Measurements from ENCODE around the gene GFOD1.
A peak's percentile ranks its signal among the peaks of the same experiment; 100 is the strongest.
"Not testable (repeated sequence)": the region's sequence is repeated elsewhere in the genome, so short reads cannot be mapped to it uniquely, and the experiment has no call there.

Gene GFOD1

DNA sequence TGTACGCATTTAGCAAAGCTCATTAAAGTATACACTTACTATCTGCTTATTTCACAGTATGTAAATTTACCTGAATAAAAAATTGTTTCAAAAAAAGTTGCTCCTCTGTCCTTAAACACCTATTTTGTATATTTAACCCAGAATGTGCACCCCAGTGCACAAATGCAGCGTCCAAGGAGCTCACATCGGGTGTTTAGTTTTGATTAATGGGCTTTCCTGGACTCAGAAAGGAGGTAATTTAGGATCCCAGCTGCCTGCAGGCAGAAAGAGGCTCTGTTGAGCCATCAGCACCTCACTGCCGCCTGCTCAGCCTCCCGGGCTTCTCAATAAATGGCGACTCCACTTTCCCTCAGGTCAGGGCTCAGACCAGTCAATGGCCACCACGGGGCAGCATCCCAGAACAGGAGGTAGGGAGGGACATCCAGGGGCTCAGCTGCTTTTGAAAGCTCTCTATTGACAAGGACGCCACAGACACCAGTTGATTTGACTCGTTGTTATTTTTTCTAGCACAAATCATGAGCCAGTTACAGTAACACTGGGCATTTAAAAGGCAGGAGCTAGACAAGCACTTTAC lies 88.9 kb downstream of the GFOD1 start:
- no peak for DNase-seq

DNA sequence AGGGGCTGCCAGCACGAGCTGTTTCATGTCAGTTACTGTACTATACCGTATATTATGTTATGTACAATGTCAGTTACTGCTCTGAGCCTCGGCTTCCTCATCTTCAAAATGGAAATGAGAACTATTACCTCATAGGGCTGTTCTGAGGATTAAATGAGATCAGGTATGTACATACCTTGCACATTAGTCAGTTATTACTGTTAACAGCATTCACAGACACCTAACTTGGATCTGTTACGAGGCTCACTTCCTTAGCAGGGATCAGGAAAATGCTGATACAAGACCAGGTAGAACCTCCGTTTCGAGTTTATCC lies 89.4 kb downstream of the GFOD1 start:
- DNase-seq = no peak

DNA sequence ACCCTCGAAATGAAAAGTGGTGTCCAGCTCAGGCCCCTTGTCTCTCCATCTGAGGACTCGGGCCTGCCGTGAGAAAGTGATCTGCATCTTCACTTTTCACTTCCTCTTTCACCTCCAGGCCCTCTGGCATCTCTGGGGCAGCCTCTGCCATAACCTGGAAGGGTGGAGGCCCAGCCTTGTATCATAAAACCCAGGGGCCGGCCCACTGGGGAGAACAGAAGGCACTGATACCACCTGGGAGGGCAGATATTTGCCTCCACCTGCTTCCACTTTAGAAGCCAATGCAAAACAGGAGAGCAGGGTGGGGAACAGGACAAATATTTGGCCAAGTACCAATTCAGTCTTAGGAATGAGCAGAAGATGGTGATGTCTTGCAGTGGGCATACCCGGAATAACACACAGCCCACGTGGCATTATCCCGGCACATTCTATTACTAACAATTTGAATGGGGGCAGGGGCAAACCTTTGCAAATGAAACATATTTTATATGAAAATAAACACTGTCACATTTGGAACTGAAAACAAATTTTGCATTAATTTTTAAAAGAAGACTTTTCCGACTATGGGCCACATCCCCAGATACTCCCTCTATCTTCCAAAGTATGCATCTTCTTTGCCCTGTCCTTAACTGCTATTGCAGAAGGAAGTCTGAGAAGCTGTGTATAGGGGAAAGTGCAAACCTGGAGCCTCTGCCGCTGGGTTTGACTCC lies 89.9 kb downstream of the GFOD1 start:
- DNase-seq = no peak

DNA sequence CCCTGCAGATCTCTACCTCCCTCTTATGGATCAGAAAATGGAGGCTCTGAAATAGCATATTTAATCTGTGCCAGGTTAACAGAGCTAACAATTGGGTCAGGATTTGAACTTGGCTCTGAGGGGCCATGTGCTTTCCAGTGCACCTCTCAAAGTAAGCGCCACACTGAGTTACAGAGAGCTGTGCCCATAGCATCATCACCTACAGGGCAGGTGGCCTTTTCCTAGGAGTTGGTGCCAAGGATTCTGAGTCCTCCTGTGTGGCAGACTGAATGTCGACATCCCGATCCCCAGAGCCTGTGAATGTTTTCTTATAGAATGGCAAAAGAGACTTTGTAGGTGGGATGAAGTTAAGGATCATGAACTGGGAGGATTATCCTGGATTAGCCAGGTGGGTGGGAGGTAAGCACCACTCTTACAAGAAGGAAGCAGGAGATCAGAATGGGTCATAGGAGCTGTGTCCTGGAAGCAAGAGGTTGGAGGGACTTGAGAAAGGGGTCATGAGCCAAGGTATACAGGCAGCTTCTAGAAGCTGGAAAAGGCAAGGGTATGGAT lies 91.1 kb downstream of the GFOD1 start:
- no peak for DNase-seq

DNA sequence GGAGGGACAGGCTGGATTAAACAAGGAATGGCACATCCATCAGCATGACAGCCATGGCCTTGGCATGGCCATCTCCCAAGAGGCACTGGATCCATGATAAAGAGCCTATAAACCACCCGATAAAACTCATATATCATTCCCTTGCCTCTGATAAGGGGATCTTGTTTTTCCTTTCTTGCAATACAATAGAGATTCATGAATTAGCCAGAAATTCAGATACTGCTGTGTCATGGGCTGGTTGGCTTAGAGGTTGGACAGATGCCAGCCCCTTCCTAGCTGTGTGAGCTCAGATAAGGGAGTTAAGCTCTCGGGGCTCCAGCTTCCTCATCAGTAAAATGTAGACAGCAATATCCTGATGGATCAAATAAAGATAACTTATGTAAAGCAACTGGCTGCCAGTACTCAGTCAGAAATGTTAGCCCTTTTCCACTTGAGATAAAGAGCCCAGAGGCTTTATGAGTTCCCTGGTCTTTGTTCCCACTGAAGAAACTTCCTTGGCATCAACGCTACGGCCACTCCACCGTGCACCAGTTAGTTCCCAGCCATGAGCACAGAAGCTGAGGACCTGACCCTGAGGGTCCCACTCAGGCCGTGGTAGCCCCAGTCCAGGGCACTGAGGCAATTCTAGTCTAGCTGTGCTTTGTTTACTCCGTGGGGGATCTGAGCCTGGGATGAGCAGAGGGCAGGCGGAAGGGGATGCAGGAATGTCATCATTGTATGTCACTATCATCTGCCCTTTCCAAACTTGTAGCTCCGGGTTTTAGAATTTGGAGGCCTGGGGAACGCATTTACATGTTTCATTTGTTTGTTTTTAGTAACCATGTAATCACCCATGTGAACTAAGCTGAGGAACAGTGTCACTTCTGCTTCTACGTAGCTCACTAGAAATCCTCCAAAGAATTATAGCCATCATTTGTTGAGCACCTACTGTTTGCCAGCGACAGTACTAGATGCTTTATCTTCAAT lies 91.8 kb downstream of the GFOD1 start:
- DNase-seq = peak; percentile 71

DNA sequence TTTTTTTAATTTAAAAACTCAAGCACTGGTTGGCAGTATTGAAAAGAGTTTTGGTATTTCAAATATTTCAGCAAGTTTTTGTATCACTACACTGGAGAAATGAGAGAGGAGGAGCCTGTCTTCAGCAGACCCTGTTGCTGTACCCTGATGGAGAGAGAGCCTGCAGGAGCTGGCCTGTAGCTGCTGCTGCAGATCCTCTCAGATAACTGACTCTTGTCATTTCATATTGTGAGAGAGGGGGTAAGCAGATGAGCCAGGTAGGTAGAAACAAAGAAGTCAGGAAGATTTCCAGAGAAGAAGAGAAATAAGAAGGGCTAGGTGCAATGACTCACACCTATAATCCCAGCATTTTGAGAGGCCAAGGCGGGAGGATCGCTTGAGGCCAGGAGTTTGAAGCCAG lies 94.9 kb downstream of the GFOD1 start:
- DNase-seq = no peak

DNA sequence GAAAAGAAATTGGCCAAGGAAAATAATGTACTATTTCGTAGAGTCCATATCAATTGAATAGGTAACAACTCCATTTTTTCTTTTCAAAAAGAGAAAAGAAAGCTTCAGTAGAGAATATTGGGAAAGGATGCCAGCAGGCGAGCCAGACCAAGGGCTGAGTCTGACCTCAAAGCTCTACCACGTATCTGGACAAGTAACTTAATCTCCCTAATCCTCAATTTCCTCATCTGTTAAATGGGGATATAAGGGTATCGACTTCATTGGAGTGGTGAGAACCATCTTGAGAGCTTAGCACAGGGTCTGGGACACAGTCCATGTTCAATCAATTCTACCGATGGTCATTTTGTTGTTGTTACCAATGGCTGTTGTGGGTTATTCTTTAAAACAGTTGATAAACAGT lies 95.9 kb downstream of the GFOD1 start:
- no peak for DNase-seq

DNA sequence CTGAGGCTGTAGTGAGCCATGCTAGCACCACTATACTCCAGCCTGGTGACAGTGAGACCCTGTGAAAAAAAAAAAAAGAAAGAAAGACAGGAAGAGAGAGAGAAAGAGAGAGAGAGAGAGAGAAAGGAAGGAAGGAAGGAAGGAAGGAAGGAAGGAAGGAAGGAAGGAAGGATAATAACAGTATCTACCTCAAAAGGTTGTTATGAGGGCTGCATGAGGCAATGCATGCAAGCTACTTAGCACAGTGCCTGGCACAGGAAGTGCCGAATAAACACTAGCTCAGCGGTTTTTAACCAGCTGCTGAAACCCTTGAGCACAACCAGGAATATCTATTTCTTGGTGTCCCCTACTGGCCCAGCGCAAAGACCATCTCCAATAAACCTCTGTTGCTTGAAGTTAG lies 96.7 kb downstream of the GFOD1 start:
- no peak for DNase-seq

DNA sequence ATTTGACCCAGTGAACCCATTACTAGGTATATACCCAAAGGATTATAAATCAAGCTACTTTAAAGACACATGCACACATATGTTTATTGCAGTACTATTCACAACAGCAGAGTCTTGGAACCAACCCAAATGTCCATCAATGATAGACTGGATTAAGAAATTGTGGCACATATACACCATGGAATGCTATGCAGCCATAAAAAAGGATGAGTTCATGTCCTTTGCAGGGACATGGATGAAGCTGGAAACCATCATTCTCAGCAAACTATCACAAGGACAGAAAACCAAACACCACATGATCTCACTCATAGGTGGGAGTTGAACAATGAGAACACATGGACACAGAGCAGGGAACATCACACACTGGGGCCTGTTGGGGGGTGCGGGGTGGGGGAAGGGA lies 98.2 kb downstream of the GFOD1 start:
- not testable (repeated sequence) for DNase-seq

DNA sequence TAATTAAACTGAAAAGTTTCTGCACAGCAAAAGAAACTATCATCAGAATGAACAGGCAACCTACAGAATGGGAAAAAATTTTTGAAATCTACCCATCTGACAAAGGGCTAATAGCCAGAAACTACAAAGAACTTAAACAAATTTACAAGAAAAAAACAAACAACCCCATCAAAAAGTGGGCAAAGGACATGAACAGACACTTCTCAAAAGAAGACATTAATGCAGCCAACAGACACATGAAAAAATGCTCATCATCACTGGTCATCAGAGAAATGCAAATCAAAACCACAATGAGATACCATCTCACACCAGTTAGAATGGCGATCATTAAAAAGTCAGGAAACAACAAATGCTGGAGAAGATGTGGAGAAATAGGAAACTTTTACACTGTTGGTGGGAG lies 98.6 kb downstream of the GFOD1 start:
- not testable (repeated sequence) for DNase-seq

DNA sequence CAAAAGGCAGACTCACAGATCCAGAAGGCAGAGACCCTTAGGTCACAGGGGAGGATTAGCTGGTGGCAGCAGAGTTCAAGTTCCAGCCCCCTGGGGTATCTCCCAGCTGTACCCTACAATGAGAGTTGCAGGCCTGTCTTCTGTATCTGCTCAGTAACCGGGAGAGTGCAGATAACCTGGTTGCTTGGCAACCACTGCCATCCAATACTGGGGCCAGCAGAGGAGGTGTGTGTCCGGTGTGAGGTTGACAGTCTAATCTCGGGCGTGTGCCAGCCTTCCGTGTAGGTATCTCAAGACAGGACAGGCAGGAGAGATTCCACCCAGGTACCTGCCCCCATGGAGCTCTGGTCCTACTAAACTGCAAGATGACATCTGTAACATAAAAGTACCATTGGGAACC lies 102.4 kb downstream of the GFOD1 start:
- DNase-seq = no peak

DNA sequence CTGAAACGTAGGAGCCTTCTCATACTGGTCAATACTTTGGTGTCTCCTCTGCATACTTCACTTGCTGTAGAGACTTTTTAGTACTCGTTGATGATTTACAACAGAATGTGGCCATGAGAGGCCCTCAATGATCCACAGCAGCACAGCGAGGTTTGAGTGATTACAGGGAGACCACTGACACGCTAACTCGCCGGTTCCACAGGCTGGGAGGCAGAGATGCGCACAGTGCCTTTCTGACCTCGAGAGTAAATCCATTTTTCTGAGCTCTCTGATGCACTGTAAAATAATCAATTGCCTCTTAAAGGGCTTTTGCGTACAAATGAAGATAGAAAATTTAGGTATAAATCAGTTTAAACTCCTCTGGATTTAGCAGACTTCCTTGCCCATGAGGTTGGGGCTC lies 102.9 kb downstream of the GFOD1 start:
- DNase-seq = no peak

DNA sequence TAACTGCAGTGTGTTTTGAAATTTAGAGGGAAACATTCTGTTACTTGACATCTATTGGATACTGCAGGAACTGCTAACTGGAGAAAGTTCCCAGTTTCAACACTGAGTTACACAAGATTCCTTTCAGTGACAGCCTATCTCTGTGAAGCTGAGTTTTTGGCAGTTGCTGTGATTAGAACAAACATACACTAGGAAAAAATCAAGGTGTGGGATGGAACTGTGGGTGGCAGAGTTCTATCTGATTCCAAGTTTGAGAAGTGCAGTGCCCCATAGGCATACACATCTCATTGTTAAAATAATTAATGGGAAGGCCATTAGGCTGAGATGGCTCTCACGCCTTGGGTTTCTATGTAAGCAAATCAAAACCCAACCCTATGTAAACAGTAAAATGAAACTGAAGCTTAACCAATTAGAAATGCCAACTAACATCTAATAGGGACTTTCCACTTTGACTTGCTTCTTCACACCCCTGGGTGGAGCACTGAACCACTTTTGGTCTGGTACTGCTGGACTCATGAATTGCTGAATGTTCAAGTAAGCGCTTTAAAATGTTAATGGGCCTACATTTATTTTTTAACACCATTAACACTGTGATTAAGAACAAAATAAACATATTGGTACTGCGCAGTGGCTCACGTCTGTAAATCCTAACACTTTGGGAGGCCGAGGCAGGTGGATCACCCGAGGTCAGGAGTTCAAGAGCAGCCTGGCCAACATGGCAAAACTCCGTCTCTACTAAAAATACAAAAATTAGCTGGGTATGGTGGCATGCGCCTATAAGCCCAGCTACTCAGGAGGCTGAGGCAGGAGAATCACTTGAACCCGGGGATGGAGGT lies 103.9 kb downstream of the GFOD1 start:
- DNase-seq = peak; percentile 31

DNA sequence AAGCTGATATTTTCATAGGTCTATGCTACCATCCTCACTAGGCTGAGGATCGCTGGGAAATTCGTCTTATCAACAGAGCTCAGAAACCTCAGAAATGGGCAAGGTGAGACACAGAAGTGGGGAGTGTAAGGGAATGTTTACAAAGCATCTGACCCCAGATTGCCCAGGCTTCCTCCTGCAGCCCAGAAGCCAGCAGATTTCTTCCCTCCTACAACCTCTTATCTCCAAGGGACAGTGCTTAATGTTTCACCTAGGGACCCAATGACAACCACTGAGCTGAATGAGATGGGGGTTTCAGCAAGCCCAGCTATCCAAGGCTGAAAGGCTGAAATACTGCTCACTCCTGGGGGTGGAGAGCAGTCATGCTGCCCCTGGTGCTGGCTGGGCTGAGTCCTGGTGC lies 106.6 kb downstream of the GFOD1 start:
- no peak for DNase-seq

DNA sequence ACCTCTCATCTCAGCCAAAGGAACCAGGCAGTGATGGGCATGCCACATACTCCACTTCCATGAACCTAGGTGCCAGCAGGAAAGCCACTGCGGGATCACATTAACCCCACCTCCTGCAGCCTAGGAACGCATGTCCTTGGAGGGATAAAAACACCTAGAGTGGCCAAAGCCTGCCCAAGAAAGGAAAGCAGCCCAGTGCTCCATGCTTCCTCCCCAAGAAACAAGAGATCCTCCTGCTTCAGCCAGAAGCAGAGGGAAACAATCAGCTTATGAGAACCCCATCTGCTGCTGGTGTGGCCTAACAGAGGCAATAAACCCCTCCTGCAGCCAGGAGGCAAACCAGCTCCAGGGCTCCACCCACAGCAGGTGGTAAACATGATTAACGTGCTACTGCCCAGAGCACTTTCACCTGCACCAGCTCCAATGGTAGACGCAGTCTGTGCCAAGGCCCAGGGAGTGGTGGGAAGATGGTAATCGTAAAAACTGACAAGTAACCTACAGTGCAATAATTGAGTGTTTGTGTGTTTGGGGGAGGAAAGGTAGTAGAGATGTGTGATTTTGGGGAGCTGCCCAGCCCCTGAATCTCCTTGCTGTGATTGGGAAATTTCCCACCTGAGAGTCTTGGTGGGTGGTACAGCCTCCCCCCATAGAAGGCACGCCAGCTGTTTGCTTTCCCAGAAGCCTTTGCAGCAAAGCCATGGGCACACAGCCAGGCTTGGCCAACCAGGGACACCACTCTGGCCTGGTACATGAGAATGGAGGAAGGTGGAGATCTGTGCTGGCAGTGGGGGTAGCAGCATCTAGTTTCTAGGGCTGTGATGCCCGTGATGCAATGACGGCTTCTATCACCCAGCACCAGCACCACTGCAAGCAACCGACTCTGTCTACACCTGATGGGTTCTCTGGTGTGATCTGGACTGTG lies 108.5 kb downstream of the GFOD1 start:
- DNase-seq = no peak

DNA sequence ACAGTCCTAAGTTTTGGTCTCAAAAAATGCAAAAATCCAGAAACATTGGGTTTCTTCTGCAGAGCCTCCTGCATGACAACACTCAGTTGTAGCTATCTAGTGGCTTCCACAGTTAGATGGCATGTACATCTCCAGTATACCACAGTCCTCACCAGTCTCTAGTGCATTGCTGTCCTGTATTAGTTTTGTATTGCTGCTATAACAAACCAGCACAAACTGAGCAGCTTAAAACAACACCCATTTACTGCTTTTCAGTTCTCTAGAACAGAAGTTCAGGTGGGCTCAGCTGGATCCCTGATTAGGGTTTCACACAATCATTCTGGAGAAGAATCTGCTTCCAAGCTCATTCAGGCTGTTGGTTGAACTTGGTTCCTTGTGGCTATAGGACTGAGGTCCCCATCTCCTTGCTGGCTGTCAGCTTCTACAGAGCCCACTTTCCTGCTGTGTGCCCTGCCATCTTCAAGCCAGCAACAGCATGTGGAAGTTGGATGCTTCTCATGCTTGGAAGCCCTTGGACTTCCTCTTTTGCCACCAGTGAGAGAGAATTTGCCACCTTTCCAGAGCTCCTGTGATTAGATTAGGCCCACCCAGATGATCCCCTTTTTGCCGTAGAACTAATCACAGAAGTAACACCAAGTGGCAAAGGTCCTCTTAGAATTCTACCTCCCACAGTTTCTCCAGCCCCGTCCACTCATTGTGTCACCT lies 110.2 kb downstream of the GFOD1 start:
- no peak for DNase-seq

DNA sequence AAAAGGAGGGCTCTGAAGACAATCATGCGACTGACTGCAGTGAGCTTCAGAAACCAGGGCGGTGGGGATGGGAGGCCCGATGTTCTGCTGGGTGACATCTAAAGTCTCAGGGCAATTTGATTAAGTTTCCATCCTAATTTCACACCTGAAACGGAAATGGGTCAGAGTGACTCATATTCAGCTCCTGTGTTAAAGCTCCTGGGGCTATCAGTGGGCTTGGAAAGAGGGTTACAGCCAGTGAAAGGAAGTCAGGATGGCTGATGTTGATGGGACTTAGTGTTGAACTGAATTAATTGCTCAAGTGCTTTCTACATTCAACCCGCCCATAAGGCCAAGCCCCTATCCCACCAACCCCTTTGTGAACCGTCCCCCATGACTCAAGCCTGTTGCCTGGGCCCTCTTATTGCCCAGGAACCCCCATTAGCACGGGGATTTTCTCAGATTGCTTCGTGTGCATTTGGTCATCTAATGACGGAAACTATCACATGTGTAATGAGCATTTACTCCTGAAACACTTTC lies 112.0 kb downstream of the GFOD1 start:
- no peak for DNase-seq

DNA sequence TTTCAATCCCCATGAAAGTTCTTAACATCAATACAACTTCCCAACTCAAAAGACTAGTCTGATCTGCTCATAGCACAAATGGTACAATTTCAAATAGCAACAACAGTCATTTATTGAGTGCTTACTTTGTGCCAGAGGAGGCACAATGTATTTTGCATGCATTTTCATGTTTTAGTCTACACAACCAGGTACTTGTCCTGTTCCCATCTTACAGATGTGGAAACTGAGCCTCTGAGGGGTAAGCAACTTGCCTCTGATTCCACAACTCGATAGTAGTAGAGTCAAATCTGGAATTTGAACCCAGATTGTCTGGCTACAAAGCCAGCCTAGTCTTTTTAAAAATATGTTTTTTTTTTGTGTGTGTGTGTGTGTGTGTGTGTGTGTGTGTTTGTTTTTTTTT lies 113.5 kb downstream of the GFOD1 start:
- no peak for DNase-seq

DNA sequence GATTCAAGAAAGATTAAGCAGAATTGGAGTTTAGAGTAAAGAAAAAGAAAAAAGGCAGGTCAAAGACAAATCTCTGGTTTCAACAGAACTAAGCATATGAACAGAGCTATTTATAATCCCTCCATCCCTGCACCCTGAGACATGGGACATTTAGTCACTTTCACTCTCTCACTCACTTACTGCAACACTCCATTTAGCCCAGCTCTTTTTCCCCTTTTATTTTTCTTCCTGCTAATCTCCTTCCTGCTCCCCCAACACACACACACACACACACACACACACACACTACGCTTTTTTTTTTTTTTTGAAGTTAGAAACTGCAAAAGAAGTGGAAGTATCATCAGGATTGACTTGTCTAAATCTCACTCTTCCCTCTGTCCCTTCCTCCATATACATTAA lies 113.9 kb downstream of the GFOD1 start:
- no peak for DNase-seq

DNA sequence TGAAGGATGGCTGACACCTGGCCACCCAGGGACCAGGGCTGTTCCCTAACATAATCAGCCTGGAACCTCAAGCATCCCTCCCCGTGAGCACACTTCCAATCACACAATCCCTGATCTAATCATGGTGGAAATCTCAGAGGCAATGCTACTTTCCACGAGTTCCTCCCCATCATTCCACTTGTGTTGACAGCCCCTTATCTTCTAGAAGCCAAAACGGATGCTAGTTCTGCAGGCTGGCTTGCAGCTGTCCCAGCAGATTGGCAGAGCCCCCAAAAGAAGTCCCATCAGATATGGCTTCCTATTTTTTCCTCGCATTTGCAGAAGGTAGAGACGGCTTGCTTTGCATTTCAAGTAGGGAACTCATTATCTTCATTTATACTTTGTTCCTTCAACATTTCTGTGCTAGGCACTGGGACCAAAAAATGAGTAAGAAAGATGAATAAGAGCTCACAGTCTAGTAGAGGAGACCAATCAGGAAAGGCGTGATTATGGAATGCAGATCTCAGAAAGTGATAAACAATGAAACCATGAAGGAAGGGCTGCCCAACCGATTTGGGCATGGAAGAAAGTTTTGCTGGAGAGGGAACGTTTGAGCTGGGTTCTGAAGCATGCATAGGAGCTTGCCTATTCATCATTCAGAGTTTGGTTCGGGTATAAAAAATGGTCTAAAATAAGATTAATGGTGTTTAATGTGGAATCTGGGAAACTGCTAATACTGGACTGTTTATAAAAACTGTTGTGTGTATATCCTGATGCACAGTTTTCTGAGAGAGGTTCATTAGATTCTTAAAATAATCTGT lies 114.5 kb downstream of the GFOD1 start:
- DNase-seq = no peak
